Hematopoietic multipotent progenitor cell (in vitro differentiated cells): ENCODE measurements around the gene TIMM17B. TPM values are rescaled to one million over a fixed set of nuclear protein-coding genes. Genes with fewer than 3 reads are reported as not detected.

Source experiments
- DNase-seq, 3 donors: peaks; one replicate each; pipeline ENCODE4 v3.0.0-alpha.2; 2011 to 2015; ENCODE audit warnings: low read depth in 2 of 3, low spot score in 2 of 3
- total RNA-seq: library from RNA; depleted of rRNA; stranded (reverse); fragments of >200 nt; gene quantifications from one replicate; pipeline ENCODE4 v1.2.3, GENCODE V29; 2012

TIMM17B gene
- total RNA-seq, 1 donor: 37.2 TPM

DNA sequence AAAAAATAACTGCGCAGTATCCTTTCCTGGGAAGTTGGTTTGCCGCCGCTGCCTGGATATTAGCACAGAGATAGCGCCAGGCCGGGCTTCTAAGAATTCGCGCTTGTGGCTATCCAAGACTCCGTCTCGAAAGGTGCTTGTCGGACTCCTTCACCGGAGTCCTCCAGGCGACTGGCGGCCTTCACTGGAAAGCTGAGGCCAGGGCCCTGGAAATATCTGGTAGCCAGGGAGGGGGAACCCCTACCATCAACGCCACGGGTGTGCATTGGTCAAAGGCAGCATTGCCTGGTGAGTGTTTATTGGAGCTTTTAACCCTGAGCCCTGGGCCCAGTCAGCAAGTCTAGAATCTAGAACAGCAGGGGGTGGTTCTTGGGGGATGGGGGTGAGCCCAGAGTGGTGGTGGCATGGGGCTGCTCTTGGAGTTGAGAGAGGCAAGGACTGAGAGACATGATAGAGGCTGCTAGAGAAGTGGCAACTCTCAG, 21.8 kb upstream of the TIMM17B start:
- DNase-seq: peak in 1 of 3 donors; percentile 39

DNA sequence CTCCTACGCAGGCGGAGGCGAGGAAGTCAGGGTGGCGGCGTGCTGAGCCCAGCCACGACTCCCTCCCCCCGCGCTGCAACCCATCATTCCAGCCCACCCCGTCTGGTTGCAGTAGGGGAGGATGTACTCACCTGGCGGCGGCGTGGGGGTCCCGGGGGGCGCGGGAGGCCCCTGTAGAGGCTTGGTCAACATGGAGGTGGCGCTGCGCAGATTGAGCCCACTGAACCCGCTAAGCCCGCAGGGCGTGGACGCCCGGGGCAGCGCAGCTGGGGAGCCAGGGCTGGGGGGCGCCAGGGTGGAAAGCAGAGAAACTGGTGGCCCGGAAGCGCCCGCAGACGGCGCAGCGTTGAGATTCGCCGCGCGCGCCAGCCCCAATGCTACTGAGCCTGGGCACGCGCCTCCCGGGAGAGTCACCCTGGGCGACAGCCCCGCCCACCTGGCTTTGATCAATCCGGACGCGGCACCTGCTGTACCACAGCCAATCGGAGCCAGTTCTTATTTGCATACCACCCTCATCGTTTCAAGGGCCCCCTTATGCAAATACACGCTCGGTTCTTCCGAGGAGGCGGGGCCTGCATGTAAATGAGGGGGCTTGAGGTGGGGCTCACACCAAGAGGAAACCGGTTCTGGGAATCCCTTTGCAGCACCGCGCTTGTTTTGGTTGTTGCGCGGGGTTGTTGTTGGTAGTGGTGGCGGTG, 21.2 kb upstream of the TIMM17B start, which contains the start of gene PIM2:
PIM2 (minus strand) TSS at position 382 of the 698 bp plus-strand sequence; CDS start at position 192, 190 bp downstream.
- peak; percentile 71 to 96 (median 92) for DNase-seq

DNA sequence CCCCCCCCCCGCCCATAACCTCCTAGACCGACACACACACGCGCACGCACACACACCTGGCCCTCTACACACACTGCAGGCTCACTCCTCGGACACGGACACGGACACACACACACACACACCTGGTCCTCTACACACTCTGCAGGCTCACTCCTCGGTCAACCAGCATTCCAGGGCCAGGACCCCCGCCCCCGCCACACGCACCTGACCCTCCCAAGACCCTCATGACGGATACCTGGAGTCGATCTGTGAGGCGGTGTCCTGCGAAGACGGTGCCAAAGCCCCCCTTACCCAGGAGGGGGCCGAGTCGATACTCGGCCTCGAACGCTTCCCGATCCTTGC, 20.7 kb upstream of the TIMM17B start:
- DNase-seq: no peak

DNA sequence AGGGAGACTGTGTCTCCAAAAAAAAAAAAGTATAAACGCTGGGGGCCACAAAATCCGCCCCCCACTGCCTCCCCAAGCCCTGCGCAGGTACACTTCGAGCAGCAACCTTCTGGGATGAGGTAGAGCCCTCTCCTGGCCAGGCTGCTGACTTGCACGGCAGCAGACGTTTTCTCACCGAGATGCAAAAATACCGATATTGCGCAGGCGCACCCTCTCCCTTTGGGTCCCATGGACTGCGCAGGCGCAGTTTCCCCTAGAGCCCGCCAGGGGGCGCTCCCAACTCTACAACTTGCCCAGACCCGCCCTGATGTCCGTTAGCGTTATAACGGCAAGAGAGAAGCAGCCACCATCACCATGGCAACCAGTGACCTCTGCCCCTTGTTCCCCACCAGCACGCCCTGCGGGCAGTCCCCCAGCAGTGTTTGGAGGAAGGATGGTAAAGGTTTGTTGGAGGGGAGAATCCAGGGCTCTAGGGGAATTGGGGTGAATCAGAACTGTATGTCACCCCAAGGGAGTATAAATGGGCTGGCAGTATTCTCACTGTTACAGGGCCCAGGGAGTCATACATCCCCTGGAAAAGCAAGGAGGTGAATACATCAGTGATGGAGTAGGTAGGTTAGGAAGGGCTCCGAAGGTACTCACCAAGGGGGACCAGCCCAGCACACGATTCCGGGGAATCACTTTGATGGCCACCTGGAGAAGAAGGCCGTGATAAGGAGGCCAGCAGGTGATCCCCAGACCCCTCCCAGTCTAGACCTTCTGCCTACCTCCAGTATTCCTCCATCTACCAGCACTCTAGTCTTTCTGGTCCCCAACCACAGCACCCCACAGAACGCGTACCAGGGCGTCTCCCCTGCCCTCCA, 19.8 kb upstream of the TIMM17B start:
- DNase-seq: peak; percentile 85 to 92 (median 87)

DNA sequence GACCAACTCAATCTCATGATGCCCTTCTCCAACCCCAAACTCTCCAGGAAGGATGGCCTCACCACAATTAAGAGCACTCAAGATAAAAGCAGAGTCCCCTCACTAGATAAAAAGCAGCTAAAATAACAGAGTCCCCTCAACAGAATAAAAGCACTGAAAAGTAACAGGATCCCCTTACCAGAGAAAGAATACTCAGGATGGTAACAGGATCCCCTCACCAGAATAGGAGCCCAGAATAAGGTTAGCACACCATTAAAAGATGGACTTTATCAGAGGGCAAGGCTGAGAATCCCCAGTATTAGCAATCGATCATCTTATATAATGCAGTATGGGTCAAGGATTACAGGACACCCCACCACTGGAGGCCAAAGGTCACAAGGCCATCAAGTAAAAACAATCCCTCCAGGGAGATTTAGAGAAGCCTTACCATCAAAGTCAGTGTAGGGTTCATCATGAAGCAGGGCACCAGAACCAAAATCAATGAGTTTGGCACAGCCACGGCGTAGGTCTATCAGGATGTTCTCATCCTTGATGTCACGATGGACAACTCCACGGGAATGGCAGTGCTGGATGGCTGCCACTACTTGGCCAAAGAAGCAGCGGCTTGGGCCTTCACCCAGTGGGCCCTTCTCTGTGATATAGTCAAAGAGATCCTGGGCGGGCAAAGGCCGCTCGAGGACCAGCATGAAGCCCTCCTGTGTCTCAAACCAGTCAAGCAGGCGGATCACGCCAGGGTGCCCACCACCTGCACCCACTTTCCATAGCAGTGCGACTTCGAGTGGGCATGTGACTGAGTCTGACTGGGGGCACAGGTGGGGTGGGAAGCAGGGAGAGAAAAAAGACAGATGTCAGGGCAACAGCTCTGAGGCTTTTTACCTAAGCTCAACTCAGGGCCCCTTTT, 17.3 kb upstream of the TIMM17B start:
- DNase-seq: no peak

DNA sequence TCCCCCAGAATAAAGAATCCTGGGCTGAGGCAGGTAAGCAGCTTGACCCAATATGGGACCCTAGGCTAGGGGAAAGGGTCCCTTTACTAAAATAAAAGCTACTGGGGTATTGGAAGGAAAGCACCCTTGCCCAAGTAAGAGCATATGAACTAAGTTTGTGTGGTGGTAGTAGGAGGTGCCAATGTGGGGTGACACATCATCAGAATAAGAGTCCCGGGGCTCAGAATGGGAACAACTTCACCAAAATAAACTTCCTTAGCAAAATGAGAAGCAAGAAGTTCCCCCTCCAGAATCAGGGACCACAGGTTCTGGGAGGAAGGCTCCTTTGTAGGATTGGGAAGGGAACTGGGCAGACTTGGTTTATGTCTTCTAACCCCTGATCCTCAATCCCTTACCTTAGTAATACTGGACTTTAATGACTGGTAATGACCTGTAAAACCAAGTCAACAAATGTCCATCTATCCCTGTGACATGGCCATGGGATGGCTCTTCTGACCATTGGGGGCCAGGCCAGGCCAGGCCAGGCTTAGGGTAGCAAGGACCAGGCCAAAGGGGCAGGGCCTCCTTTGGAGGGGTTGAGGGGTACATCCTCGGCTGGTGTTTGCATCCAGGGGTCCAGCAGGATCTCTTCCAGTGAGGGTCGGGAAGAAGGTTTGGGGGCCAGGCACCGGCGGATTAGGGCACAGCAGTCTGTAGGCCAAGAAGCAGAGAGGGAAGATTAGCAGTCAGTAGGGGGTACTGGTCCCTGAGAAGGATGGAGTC, 16.2 kb upstream of the TIMM17B start:
- DNase-seq: no peak

DNA sequence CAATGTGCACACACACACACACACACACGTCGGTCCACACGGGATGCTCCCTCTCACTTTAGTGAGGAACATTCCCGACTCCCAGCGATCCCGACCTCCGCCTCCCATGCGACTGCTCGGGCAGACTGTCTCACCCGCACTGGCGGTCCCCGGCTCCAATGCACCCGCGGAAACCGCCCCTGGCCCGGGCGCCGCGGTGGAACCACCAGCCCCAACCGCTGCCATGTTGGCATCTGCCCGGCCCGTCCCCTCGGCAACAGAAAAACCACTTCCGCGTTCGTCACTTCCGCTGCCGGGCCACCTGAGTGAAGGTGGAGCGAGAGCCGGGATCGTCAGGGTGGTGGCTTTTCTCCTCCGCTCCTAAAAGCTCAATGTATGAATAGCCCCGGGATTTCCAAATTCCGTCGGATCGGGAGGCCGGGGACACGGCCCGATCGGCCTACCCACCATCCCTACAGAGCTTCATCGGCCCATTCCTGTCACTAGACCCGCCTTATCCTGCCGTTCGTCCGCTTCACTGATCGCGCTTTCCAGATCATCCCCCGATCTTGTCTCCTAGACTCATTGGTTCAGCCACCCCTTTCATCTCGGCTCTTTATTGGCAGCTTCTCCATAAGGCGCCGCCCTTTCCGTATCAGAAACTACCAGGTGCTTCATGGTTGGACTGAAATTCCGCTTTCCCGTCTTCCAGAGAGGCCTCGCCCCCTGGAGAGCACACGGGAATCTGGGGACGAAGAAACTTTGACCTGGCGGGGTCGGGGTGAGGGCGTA, 14.0 kb upstream of the TIMM17B start, which contains the start of gene SLC35A2:
SLC35A2 (minus strand) TSS at position 235 of the 771 bp plus-strand sequence; CDS start at position 225, 10 bp downstream.
- DNase-seq: peak; percentile 68 to 86 (median 80)

DNA sequence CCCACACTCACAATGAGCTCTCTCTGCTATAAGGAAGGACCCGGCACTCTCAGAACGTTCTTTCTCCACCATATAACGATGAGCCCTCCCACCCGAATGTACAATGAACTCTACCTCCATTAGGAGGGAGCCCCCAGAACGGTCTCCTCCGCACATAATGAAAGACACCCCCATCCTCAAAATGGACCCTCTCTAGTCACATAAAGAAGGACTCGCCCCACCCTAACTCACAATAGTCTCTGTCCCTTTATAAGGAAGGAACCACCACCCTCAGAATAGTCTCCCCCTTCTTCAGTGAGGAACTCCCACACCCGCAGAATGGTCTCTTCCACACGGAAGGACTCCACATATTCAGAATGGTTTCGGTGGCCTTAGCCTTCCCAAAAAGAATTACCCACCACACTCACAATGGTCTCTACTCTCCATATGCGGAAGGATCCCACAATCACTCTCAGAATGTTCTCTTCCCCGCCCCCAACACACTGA, 13.4 kb upstream of the TIMM17B start:
- peak in 2 of 3 donors; percentile 39 to 50 for DNase-seq

DNA sequence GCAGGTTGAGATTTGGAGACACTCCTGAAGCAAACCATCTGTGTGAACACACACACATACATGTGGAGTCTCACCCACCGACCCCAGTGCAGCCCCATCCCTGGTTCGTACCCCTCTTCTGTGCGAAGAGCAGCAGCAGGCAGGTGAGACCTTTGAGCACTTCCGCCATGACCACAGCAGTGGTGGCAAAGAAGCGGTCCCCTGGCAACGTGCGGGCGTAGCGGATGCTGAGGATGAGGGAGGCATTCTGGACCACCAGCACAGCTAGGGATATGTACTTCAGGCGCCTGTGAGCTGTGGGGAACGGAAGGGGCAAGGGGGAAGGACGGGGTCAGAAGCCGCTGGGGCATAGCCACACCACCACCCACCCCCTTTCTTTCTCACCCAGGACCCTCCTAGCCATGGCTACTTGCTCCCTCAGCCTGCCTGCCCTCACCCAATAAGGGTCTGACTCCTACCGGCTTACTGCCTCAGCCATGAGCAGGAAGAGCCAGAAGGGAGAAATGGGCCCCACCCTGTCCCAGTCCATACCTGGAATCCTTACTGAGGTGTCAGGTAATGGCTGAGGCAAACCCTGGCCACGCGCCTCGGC, 12.2 kb upstream of the TIMM17B start:
- no peak for DNase-seq

DNA sequence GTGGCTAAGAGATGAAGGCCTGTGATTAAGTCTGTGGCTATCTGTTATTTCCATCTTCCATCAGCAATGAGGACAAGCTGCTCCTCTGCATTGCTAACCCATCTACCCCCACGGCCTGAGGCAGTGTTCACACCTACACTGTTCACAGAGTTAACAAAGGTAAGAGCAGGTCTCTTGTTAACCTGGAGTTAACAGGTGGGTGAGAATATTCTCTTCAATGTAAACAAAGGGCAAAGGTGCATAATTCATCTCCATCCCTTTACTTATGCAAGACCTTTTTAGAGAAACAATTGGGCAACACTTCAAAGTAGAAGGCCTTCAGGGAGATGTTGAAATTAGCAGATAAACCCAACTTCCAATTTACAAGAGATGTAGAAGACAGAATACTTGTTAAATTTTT, 11.0 kb upstream of the TIMM17B start:
- DNase-seq: no peak

DNA sequence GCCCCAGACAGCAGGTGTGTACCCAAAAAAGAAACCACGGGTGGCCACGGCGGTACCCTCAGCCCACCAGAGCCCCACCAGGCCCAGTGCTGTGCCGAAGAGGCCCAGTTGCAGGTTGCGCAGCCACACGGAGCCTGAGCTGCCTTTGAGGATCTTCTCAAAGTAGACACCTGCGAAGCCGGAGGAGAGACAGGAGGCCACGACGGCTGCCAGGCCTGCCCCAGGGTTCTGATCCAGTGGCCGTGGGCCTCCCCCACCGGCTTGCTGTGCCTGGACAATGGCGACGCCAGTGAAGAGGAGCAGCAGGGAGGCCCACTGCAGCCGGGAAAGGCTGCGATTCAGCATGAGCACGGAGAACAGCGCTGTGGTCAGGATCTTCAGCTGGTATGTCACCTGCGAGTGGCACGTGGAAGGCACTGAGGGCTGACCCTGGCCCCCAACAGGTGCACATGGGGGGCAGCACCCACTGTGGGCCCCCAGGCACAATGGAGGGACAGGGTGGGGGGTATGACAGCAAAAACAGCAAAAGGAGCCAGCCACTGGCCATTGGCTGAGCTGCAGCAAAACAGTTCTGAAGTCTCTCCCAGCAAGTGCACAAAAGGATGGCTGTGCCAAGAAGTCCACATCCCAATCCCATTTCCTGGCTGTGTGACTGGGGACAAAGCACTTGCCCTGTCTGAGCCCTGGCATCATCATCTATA, 7.7 kb upstream of the TIMM17B start:
- DNase-seq: no peak

DNA sequence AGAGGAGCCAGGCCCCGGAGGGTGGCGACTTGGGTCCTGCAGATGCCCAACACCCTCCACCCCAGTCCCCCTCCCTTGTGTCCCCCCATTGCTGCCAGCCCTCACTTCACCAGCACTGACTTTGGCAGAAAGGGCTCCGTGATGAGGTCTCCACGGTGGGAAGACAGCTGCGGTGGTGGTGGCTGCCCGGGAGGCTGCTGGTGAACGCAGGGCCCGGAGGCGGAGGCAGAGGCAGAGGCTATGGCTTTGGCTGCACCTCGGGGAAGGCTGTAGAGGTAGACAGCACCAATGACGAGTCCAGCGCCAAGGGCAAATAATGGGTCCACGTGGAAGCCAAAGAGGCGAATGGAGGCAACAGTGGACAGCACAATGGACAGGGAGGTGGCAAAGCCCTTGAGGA, 7.1 kb upstream of the TIMM17B start:
- no peak for DNase-seq

DNA sequence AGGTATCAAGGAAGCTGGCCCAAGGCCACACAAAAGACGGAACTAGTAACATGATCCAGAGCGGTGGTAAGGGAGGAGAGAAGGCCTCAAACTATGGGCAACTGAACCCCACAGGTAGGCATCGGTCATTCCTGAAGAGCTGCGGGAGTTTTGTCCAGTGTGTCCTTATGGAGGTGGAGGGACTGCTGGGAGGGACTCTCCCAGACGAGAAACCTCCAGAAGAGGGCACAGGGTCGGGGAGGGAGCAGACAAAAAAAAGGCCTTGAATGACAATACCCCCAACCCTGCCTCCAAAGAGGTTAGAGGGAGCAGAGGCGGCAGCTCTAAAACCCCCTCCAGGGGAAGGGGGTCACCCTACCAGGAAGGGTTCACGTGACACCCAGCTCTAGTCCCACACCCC, 6.6 kb upstream of the TIMM17B start:
- DNase-seq: no peak

DNA sequence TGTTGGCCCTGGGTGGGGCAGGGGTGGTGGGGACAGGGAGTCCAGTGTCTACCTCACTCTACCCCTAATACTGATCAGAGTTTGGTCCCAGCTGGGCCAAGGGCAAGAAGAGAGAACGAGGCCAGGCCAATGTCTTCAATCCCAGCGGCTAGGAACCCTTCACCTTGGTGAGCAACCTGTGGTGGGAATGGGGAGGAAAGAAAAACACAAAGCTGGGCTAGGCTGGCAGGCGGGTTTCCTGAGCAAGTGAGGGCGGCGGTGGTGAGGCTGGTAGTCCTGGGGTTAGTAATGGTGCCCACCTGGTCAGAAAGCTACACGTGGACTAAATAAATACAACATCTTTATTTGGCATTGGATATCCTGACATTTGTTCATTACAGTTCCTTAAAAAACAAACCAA, 5.7 kb upstream of the TIMM17B start:
- no peak for DNase-seq

DNA sequence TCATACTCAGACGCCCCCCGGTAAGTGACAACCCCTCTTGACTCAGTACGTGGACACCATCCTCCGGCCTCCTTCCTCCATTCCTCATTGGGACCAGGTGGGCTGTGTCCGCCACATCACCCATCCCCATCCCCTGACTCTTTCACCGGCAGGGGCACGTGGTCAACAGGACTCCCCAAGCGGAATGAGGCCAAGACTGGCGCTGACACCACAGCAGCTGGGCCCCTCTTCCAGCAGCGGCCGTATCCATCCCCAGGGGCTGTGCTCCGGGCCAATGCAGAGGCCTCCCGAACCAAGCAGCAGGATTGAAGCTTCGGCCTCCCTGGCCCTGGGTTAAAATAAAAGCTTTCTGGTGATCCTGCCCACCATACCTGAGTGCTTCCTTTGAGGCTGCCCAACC, 5.2 kb upstream of the TIMM17B start:
- no peak for DNase-seq

DNA sequence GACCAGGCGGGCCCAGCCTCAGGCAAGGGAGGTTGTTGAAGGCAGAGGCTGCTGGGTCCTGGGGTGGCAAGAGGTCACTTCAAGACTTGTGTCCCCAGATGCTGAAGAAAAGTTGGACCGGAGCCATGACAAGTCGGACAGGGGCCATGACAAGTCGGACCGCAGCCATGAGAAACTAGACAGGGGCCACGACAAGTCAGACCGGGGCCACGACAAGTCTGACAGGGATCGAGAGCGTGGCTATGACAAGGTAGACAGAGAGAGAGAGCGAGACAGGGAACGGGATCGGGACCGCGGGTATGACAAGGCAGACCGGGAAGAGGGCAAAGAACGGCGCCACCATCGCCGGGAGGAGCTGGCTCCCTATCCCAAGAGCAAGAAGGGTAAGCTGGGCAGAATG, 4.6 kb upstream of the TIMM17B start:
- no peak for DNase-seq

DNA sequence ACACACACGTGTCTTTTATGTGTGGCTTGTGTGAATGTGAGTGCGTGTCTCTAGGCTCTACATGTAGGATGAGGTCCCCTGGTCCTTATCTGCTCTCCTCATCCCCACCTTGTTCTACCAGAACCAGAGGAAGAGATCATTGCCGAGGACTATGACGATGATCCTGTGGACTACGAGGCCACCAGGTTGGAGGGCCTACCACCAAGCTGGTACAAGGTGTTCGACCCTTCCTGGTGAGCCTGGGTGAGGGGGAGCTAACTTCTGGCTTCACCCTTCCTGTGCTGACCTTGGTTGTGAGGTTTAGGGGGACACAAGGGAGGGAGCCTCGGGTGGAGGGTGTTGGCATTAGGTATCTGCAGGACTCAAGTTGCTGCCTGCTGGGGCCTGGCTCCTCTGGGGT, 3.5 kb upstream of the TIMM17B start:
- no peak for DNase-seq

DNA sequence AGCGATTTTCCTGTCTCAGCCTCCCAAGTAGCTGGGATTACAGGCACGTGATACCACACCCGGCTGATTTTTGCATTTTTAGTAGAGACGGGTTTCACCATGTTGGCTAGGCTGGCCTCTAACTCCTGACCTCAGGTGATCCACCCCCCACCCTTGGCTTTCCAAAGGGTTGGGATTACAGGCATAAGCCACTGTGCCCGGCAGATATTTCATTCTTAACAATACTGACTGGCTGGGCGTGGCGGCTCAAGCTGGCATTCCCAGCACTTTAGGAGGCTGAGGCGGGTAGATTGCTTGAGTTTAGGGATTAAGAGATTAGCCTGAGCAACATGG, 1.5 kb upstream of the TIMM17B start:
- DNase-seq: no peak
